Coronary artery (tissue), 2 donors: ENCODE results near the gene PITPNM3.
A peak's percentile ranks its signal among the peaks of the same experiment; 100 is the strongest.

Source experiments
- DNase-seq: peaks from one replicate; pipeline ENCODE4 v3.0.0-alpha.2; 2017; ENCODE audit warnings: low spot score
- H3K27ac ChIP-seq, 2 donors: fragments of 200-600 bp; sonication (generic); one replicate each; pipeline ENCODE4 v1.5.1; 2016 to 2019
- H3K4me3 ChIP-seq: fragments of 200-600 bp; sonication (generic); 2 replicates; pipeline ENCODE4 v1.5.1; 2016; ENCODE audit warnings: mild to moderate bottlenecking, moderate library complexity
- CTCF ChIP-seq: fragments of 200-600 bp; sonication (generic); IDR thresholded peaks from one replicate; pipeline ENCODE4 v1.5.1; 2019; ENCODE audit warnings: antibody characterized with exemption

PITPNM3 gene

GRCh38 chr17:6474906-6475305 lies 81.4 kb downstream of the PITPNM3 start:
- TF ChIP-seq CTCF: no peak
- H3K4me3 ChIP-seq: no peak overlapping the region
- no peak for DNase-seq
- no peak overlapping the region for H3K27ac ChIP-seq

DNA sequence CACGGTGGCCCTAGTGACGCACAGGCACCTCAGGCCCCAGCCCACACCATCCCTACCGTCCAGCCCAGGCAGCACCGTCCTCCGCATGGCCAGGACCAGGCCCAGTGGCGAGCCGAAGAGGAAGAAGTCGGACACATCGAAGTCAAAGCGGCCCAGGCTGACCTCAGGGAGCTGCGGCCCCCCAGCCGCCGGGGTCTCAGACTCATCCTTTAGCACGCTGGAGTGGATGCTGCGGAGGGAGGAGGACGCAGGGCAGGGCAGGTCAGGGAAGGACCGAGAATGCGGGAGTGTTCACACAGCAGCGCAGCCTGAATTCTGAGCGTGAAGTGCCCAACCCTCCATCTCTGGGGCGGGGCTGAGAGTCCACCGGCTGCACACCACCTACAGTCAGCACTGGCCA lies 82.0 kb downstream of the PITPNM3 start:
- Histone ChIP-seq H3K27ac (no peak overlapping the region), H3K4me3 (no peak overlapping the region)
- no peak for DNase-seq
- TF ChIP-seq CTCF: no peak

DNA sequence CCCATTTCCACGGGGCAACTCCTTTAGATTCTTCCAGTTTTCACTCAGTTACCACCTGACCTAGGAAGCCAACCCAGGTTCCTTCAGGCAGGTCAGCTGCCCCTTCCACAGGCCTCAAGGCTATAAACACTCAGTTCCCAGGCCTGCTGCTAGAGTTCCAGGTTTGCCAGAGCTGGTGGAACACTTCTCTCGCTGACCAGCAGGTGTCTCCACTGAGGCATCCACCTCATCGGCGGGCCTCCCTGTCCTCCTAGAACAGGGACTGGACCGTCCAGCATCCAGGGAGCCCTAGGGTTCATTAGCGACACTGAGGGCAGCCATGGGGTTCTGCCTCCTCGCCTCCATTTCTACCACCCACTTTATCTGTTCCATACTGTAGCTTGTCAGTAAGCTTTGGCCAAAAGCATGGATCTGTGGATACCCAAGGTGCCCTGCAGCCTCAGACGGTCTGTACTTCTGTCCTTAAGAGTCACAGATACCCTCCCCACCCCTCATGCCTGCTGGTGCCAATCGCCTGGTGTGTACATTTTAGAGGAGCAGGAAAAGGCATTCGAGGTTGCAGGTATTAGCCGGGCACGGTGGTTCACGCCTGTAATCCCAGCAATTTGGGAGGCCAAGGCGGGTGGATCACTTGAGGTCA lies 83.1 kb downstream of the PITPNM3 start:
- H3K27ac ChIP-seq: no peak overlapping the region

GRCh38 chr17:6472517-6472916 lies 83.8 kb downstream of the PITPNM3 start:
- no peak for DNase-seq
- Histone ChIP-seq H3K4me3 (no peak overlapping the region), H3K27ac (no peak overlapping the region)
- TF ChIP-seq CTCF: no peak

More for the DNA sequence above, 83.1 kb downstream of the PITPNM3 start:
- peak; percentile 94 for TF ChIP-seq CTCF
- DNase-seq: no peak
- no peak overlapping the region for H3K4me3 ChIP-seq

GRCh38 chr17:6471531-6472465 lies 84.6 kb downstream of the PITPNM3 start:
- no peak for DNase-seq

GRCh38 chr17:6470751-6471521 lies 85.4 kb downstream of the PITPNM3 start:
- Histone ChIP-seq H3K27ac (no peak overlapping the region), H3K4me3 (no peak overlapping the region)
- no peak for TF ChIP-seq CTCF
- no peak for DNase-seq

More at GRCh38 chr17:6471531-6472465, 84.6 kb downstream of the PITPNM3 start:
- no peak overlapping the region for H3K4me3 ChIP-seq
- no peak for TF ChIP-seq CTCF
- no peak overlapping the region for H3K27ac ChIP-seq
